ENCODE measurements around the gene ALG3. TPM values are rescaled to one million over a fixed set of nuclear protein-coding genes. Genes with fewer than 3 reads are reported as not detected.

ALG3 gene
- total and polyA plus RNA-seq, 2 of the 4 experiments (the other 2 are of a cell fraction) = 19.5 to 52.6 TPM

DNA sequence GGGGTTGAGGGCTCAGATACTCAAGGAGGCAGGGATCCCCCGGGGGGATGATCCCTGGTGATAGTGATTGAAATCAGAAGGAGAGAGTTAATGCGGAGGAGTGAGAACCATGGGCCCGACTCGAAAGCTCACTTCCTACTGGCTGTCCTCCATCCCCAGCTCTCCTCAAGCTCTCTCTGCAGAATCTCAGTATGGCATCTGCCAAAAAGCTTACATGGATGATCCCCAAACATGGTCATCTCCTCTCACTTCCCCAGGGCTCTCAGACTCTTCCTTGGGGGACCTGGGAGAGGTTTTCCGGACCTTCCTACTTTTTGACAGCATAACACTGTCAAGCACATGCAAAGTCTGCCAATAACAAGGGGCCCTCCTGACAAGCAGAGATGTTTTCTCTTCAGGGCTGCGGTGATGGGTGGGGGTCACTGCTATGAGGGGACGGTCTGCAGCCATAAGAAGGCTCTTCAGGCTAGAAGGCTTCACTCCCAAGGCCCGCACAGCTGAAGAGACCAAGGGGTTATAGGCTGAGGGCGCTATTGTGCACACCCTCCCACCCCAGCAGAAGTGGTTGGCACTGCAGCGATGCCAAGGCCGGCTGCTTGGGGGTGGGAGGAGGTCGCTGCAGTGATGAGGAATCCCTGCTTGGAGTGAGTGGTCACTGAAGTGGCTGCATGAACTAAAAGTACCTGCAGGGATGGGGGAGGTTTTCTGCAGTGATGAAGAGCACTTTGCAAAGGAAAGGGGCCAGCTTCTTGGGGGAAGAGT lies 20.2 kb downstream of the ALG3 start:
- in situ Hi-C loops (cut with MboI; ENCODE audit: low sequenced_read_pairs) (no loop called here), dilution Hi-C loops (cut with HindIII; ENCODE audit: low sequenced_read_pairs, unreplicated experiment) (no loop called here), intact Hi-C loops (cut with micrococcal nuclease) (loop anchor here (5.0 kb wide), 1 partner anchor 59 kb away; no protein-coding TSS in a partner anchor)
- no peaks in the 10 kb centered on the region for H3K9me3 ChIP-seq (ENCODE audit: control insufficient read depth, insufficient read depth, low read length)
- no peak overlapping the region for H3K23ac ChIP-seq (ENCODE audit: low read depth, low read length)
- DNase-seq (no peak), ATAC-seq (ENCODE audit: low read depth) (no peak)
- H3K14ac ChIP-seq (replicated peaks; ENCODE audit: low read depth, low read length) = no peak overlapping the region
- H3K36me3 ChIP-seq (ENCODE audit: control insufficient read depth, insufficient read depth, low read length) = no peaks in the 10 kb centered on the region
- no peak overlapping the region for H2BK20ac ChIP-seq (ENCODE audit: low read depth, low read length)
- H3K79me1 ChIP-seq (ENCODE audit: low read depth in 1 of 2, low read length in 2 of 2) = no peaks in the 10 kb centered on the region
- no peak overlapping the region for H3K18ac ChIP-seq (ENCODE audit: low read depth, low read length)
- no peak overlapping the region for H3K4me3 ChIP-seq (ENCODE audit: insufficient read depth, low read depth, low read length)
- H2AFZ ChIP-seq (replicated peaks; ENCODE audit: low read length, poor library complexity) = no peak overlapping the region
- H2BK15ac ChIP-seq (ENCODE audit: low read depth, low read length) = no peak overlapping the region
- no peak overlapping the region for H2BK120ac ChIP-seq (ENCODE audit: low read depth, low read length)
- H4K5ac ChIP-seq (ENCODE audit: low read depth, low read length) = no peak overlapping the region
- POLR2A ChIA-PET (ENCODE audit: unreplicated experiment) = no interaction called here
- H3K4ac ChIP-seq (ENCODE audit: low read depth, low read length) = no peak overlapping the region
- H2BK5ac ChIP-seq (ENCODE audit: low read depth, low read length, poor library complexity, severe bottlenecking) = no peak overlapping the region
- H3K4me2 ChIP-seq (ENCODE audit: low read depth, low read length) = no peak overlapping the region; the same call in 1 of the 2 replicates
- H4K20me1 ChIP-seq (ENCODE audit: insufficient read depth, low read length) = no peaks in the 10 kb centered on the region; the same call in 1 of the 2 replicates
- H3K4me1 ChIP-seq (ENCODE audit: control insufficient read depth, insufficient read depth, low read length) = no peaks in the 10 kb centered on the region; the same call in 1 of the 2 replicates
- H2AK5ac ChIP-seq (ENCODE audit: low read depth, low read length) = no peak overlapping the region
- H3K9me1 ChIP-seq (ENCODE audit: insufficient read depth, low read length) = 0 out of 2 replicates have a peak, but pooled peaks cover 3% of the 10 kb centered on the region
- no peak overlapping the region for H4K8ac ChIP-seq (ENCODE audit: low read depth in 2 of 2, low read length in 2 of 2)
- H3K27ac ChIP-seq (ENCODE audit: insufficient read depth, low read length) = no peak overlapping the region
- no TSS peak for BruUV-seq (replicated peaks)
- TF ChIP-seq MAFK (IDR thresholded peaks at IDR 0.05; ENCODE audit: low read depth, low read length) = no peak
- no peak for TF ChIP-seq SMC3 (IDR thresholded peaks at IDR 0.05; ENCODE audit: low read depth, low read length)
- no peak for TF ChIP-seq CHD1 (IDR thresholded peaks at IDR 0.05; ENCODE audit: low read depth, low read length)
- no peak overlapping the region for H3K9ac ChIP-seq (ENCODE audit: low read depth, low read length)
- CTCF ChIA-PET = interaction anchor here (0.5 to 1.6 kb wide), 5 partner anchors 11 to 44 kb away, joined by 3 to 10 read pairs (median 4); no protein-coding TSS in a partner anchor
- no CpG with 5 or more reads among the region's 12 CpGs for WGBS, 2 experiments (ENCODE audit: extremely low coverage in 2 of 2, insufficient read length in 1 of 2)
- H2AK9ac ChIP-seq (replicated peaks; ENCODE audit: low read depth, low read length, poor library complexity) = no peak overlapping the region
- no peak overlapping the region for H3K56ac ChIP-seq (ENCODE audit: extremely low read depth, insufficient read depth, low read length)
- H3K27me3 ChIP-seq (ENCODE audit: control insufficient read depth, insufficient read depth, low read length) = peaks cover 69% of the 10 kb centered on the region
- H4K91ac ChIP-seq (ENCODE audit: insufficient read depth, low read depth, low read length) = no peak overlapping the region
